Suprapubic skin (tissue), 4 donors: ENCODE data around the gene ENO1. TPM values are rescaled to one million over a fixed set of nuclear protein-coding genes. Genes with fewer than 3 reads are reported as not detected.
"Not testable (repeated sequence)": the region's sequence is repeated elsewhere in the genome, so short reads cannot be mapped to it uniquely, and the experiment has no call there.

Source experiments
- DNase-seq, 2 donors: peaks; one replicate each; pipeline ENCODE4 v3.0.0-alpha.2; 2019; ENCODE audit warnings: low spot score in 2 of 2
- H3K27ac ChIP-seq: fragments of 200-600 bp; sonication (generic); one replicate; pipeline ENCODE4 v1.5.1; 2019
- H3K27me3 ChIP-seq: fragments of 200-600 bp; sonication (generic); one replicate; pipeline ENCODE4 v1.5.1; 2019
- H3K36me3 ChIP-seq: fragments of 200-600 bp; sonication (generic); one replicate; pipeline ENCODE4 v1.5.1; 2019
- H3K4me1 ChIP-seq: fragments of 200-600 bp; sonication (generic); one replicate; pipeline ENCODE4 v1.5.1; 2019
- H3K4me3 ChIP-seq: fragments of 200-600 bp; sonication (generic); one replicate; pipeline ENCODE4 v1.5.1; 2019; ENCODE audit warnings: mild to moderate bottlenecking
- H3K9me3 ChIP-seq: fragments of 200-600 bp; sonication (generic); one replicate; pipeline ENCODE4 v1.5.1; 2019
- CTCF ChIP-seq, 2 donors: fragments of 200-600 bp in 1 of 2; fragments of 450-650 bp in 1 of 2; sonication (generic) in 1 of 2; IDR thresholded peaks; one replicate each; pipeline ENCODE4 v1.5.1; 2016 to 2019; ENCODE audit warnings: antibody characterized with exemption in 2 of 2, mild to moderate bottlenecking in 1 of 2, moderate library complexity in 1 of 2
- EP300 ChIP-seq: sonication (generic); formaldehyde crosslinking; IDR thresholded peaks from one replicate; pipeline ENCODE4 v1.6.1; 2017; ENCODE audit warnings: antibody characterized with exemption
- POLR2A ChIP-seq, 2 donors: fragments of 450-650 bp; IDR thresholded peaks; one replicate each; pipeline ENCODE4 v1.6.1; 2017; ENCODE audit warnings: antibody characterized with exemption in 2 of 2, mild to moderate bottlenecking in 2 of 2, moderate library complexity in 2 of 2
- POLR2AphosphoS5 ChIP-seq, 3 donors: sonication (generic); formaldehyde crosslinking; IDR thresholded peaks; one replicate each; pipeline ENCODE4 v1.6.1; 2017; ENCODE audit warnings: antibody characterized with exemption in 3 of 3
- WGBS: methylation state at CpG from one replicate; pipeline ENCODE4 v1.1.5; 2018; 5-methylcytosine and 5-hydroxymethylcytosine counted together
- total RNA-seq, 4 donors: library from RNA; depleted of rRNA; stranded (reverse); fragments of >200 nt; gene quantifications; one replicate each; pipeline ENCODE4 v1.1.0, GENCODE V29; 2016

ENO1 gene
- total RNA-seq = 100 to 1,000 TPM; 406 to 694 (median 578) TPM

DNA sequence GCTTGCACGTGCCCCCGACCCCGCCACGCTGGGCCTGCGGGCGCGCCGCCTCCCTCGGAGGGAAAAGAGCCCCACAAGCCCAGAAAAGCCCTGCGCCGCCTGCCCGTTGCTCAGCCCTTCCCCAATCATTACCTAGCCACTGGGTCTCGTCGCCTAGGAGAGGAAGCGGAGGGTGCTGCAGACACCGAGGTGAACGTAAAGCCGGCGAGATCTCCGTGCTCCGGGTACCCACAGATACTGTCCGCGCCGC is at the start of gene ENO1:
Gene ENO1 (minus strand): TSS at position 239 of the 250 bp plus-strand sequence. CDS start 3,778 bp downstream, outside the sequence.
- Histone ChIP-seq H3K36me3 (peaks cover under 1% of the 10 kb centered on the region), H3K4me1 (peaks cover 64% of the 10 kb centered on the region), H3K27ac (peak within 1 kb of the TSS; percentile 98), H3K9me3 (no peaks in the 10 kb centered on the region), H3K27me3 (no peaks in the 10 kb centered on the region), H3K4me3 (peak within 1 kb of the TSS; percentile 68)
- WGBS = 2% methylated on average over 17 of the region's 24 CpGs
- DNase-seq = no peak
- TF ChIP-seq CTCF (IDR thresholded peaks at IDR 0.05) = no peak
- peak; percentile 83 to 97 (median 95) for TF ChIP-seq POLR2AphosphoS5 (IDR thresholded peaks at IDR 0.05)
- peak; percentile 84 to 96 for TF ChIP-seq POLR2A (IDR thresholded peaks at IDR 0.05)
- no peak for TF ChIP-seq EP300

GRCh38 chr1:8926707-8927694 is 48.5 kb upstream of the ENO1 start:
- Histone ChIP-seq H3K36me3 (no peaks in the 10 kb centered on the region), H3K4me1 (no peaks in the 10 kb centered on the region), H3K27me3 (no peaks in the 10 kb centered on the region), H3K4me3 (no peak overlapping the region), H3K9me3 (no peaks in the 10 kb centered on the region), H3K27ac (no peak overlapping the region)
- no peak for DNase-seq
- TF ChIP-seq CTCF (IDR thresholded peaks at IDR 0.05) = no peak
- no peak for TF ChIP-seq POLR2AphosphoS5 (IDR thresholded peaks at IDR 0.05)
- TF ChIP-seq EP300 = no peak
- no peak for TF ChIP-seq POLR2A (IDR thresholded peaks at IDR 0.05)
- 95% methylated on average over 12 of the region's 12 CpGs for WGBS

DNA sequence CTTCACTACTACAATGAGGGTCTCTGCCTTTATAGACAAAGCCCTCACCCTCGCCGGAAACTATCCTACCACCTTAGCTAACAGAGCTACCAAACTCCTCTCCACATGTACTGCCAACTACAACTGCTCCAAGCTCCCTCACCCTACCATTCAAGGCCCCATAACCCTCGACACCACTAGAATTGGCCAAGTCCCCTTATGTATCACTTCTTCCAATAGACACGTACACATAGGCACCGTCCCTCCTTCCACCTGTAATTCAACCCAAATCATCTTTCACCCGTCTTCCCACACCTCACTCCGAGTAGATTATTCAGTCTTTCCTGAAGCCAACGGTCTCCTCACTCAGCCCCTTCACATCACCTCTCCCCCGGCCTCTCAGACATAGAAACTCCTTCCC is 47.5 kb upstream of the ENO1 start:
- no peaks in the 10 kb centered on the region for H3K27me3 ChIP-seq
- DNase-seq = no peak
- H3K36me3 ChIP-seq = no peaks in the 10 kb centered on the region
- no peak overlapping the region for H3K27ac ChIP-seq
- H3K9me3 ChIP-seq = no peaks in the 10 kb centered on the region
- H3K4me1 ChIP-seq = no peaks in the 10 kb centered on the region
- WGBS = 90% methylated on average over 9 of the region's 9 CpGs
- TF ChIP-seq POLR2AphosphoS5 (IDR thresholded peaks at IDR 0.05) = no peak
- TF ChIP-seq POLR2A (IDR thresholded peaks at IDR 0.05) = no peak
- no peak for TF ChIP-seq CTCF (IDR thresholded peaks at IDR 0.05)
- no peak for TF ChIP-seq EP300
- H3K4me3 ChIP-seq = no peak overlapping the region

- TF ChIP-seq POLR2AphosphoS5 (IDR thresholded peaks at IDR 0.05) (no peak), EP300 (no peak), CTCF (IDR thresholded peaks at IDR 0.05) (no peak), POLR2A (IDR thresholded peaks at IDR 0.05) (no peak)
- no peaks in the 10 kb centered on the region for H3K36me3 ChIP-seq
- H3K4me1 ChIP-seq = no peaks in the 10 kb centered on the region
- WGBS = 43% methylated on average over 2 of the region's 2 CpGs
- no peak overlapping the region for H3K4me3 ChIP-seq
- H3K9me3 ChIP-seq = no peaks in the 10 kb centered on the region
- H3K27ac ChIP-seq = no peak overlapping the region
- DNase-seq = no peak
- no peaks in the 10 kb centered on the region for H3K27me3 ChIP-seq
Observed at GRCh38 chr1:8925406-8925805, 46.9 kb upstream of the ENO1 start.

DNA sequence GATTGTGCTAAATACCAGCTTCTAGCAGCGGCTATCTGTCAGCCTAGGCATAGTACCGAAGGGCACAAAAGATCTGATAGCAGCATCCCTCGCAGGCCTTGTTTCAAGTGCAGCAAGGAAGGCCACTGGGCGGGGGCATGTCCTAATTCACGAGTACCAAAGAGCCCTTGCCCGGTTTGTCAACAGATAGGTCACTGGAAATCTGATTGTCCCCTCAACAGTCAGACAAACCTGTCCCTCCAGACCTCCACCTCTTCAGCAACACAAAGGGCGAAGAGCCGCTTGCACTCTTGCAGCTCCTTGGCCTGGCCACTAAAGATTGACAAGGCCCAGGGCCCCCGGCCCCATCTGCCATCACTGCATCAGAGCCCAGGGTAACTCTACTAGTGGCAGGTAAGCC is 44.5 kb upstream of the ENO1 start:
- Histone ChIP-seq H3K4me1 (no peaks in the 10 kb centered on the region), H3K27ac (no peak overlapping the region), H3K36me3 (no peaks in the 10 kb centered on the region), H3K4me3 (no peak overlapping the region), H3K9me3 (no peaks in the 10 kb centered on the region), H3K27me3 (no peaks in the 10 kb centered on the region)
- DNase-seq = no peak
- WGBS = 93% methylated on average over 7 of the region's 9 CpGs
- TF ChIP-seq CTCF (IDR thresholded peaks at IDR 0.05) (no peak), EP300 (no peak), POLR2A (IDR thresholded peaks at IDR 0.05) (no peak)

GRCh38 chr1:8917536-8917935 is 39.0 kb upstream of the ENO1 start:
- DNase-seq = not testable (repeated sequence)
- WGBS = 85% methylated on average over 10 of the region's 10 CpGs

More at GRCh38 chr1:8917536-8917935, 39.0 kb upstream of the ENO1 start:
- not testable (repeated sequence) for H3K9me3 ChIP-seq, H3K4me3 ChIP-seq, H3K36me3 ChIP-seq, H3K4me1 ChIP-seq, H3K27ac ChIP-seq, H3K27me3 ChIP-seq
